Fibroblast of the aortic adventitia (primary cell): Measurements from ENCODE around the gene FGF2. TPM values are rescaled to one million over a fixed set of nuclear protein-coding genes. Genes with fewer than 3 reads are reported as not detected.
A peak's percentile ranks its signal among the peaks of the same experiment; 100 is the strongest.
"Not testable (repeated sequence)": the region's sequence is repeated elsewhere in the genome, so short reads cannot be mapped to it uniquely, and the experiment has no call there.

ENCODE experiments used
- DNase-seq: peaks from one replicate; pipeline ENCODE4 v3.0.0-alpha.2; 2010; ENCODE audit warnings: low read depth
- H3K4me3 ChIP-seq: 2 replicates; pipeline ENCODE4 v1.5.1; 2011; ENCODE audit warnings: low read depth, mild to moderate bottlenecking, control low read depth, low read length, moderate library complexity
- CTCF ChIP-seq: IDR thresholded peaks from 2 replicates; pipeline ENCODE4 v1.5.1; 2011; ENCODE audit warnings: mild to moderate bottlenecking, low read length, control low read depth, inconsistent platforms; ENCODE audit not compliant: insufficient read depth
- total RNA-seq: library from RNA; depleted of rRNA; stranded (reverse); fragments of >200 nt; gene quantifications from 2 replicates; pipeline ENCODE4 v1.2.3, GENCODE V29; 2012; ENCODE audit warnings: low replicate concordance

FGF2 gene
- total RNA-seq, 1 donor = 79.5 TPM

GRCh38 chr4:122845760-122846159 lies 19.1 kb downstream of the FGF2 start:
- TF ChIP-seq CTCF = no peak
- no peak for DNase-seq
- H3K4me3 ChIP-seq = no peak overlapping the region

- H3K4me3 ChIP-seq = no peak overlapping the region
- TF ChIP-seq CTCF = no peak
- no peak for DNase-seq
These were observed 21.3 kb downstream of the FGF2 start for GRCh38 chr4:122847931-122848330.

- H3K4me3 ChIP-seq, DNase-seq: not testable (repeated sequence)
These were observed 23.2 kb downstream of the FGF2 start for GRCh38 chr4:122849789-122850188.

GRCh38 chr4:122851568-122851967 lies 24.9 kb downstream of the FGF2 start:
- H3K4me3 ChIP-seq = no peak overlapping the region
- no peak for TF ChIP-seq CTCF
- DNase-seq = no peak

- DNase-seq = peak; percentile 58
- peak overlapping the region; percentile 39 for H3K4me3 ChIP-seq
- TF ChIP-seq CTCF = no peak
These were observed 28.1 kb downstream of the FGF2 start for GRCh38 chr4:122854447-122855352.

GRCh38 chr4:122855353-122855890 lies 28.8 kb downstream of the FGF2 start:
- TF ChIP-seq CTCF = no peak
- no peak for DNase-seq
- H3K4me3 ChIP-seq = no peak overlapping the region

GRCh38 chr4:122857160-122857559 lies 30.5 kb downstream of the FGF2 start:
- no peak overlapping the region for H3K4me3 ChIP-seq
- no peak for DNase-seq
- TF ChIP-seq CTCF = no peak
